ENCODE results near the gene CRISPLD2.

DNA sequence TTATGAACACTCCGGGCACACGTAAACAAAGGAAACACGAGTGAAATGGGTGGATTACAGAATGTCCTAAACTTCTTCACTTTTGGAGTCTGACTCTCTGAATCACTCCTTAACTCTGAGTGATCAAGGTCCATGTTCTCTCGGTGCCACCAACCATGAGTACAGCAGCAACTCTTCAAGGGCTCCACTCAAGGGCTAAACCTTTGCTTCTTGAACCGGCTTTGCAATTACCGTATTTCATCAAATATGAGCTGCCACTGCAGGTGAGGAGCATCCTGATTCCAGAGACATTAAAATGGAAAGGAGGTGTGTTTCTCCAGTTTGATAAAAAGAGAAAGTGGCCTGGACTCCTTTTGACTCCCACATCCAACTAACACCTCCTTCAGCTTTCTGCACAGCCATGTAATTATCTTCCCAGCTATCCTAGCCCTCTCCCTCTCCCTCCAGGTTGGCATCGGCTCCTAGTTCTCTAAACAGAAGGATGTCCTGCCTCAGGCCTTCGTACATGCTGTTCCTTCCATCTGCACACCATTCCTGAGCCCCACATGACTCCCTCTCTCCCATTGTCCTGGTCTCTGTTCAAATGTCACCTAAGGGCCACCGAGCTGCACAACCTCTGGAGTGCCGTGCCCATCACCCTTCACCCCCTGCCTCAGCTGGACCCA lies 130.1 kb downstream of the CRISPLD2 start:
- TF ChIP-seq POLR2A (IDR thresholded peaks at IDR 0.05), result no peak
- TF ChIP-seq, protein P1, sequence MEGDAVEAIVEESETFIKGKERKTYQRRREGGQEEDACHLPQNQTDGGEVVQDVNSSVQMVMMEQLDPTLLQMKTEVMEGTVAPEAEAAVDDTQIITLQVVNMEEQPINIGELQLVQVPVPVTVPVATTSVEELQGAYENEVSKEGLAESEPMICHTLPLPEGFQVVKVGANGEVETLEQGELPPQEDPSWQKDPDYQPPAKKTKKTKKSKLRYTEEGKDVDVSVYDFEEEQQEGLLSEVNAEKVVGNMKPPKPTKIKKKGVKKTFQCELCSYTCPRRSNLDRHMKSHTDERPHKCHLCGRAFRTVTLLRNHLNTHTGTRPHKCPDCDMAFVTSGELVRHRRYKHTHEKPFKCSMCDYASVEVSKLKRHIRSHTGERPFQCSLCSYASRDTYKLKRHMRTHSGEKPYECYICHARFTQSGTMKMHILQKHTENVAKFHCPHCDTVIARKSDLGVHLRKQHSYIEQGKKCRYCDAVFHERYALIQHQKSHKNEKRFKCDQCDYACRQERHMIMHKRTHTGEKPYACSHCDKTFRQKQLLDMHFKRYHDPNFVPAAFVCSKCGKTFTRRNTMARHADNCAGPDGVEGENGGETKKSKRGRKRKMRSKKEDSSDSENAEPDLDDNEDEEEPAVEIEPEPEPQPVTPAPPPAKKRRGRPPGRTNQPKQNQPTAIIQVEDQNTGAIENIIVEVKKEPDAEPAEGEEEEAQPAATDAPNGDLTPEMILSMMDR (IDR thresholded peaks at IDR 0.05), result no peak

Measured in body of pancreas (tissue), 4 donors.